Endothelial cell (in vitro differentiated cells): ENCODE results near the gene TADA3. TPM values are rescaled to one million over a fixed set of nuclear protein-coding genes. Genes with fewer than 3 reads are reported as not detected.

Experiments used
- DNase-seq: peaks from one replicate; pipeline ENCODE4 v3.0.0; 2021; ENCODE audit warnings: low spot score
- H3K27ac Mint-ChIP-seq: one replicate; pipeline ENCODE4 v1.8.0; 2021; ENCODE audit warnings: mixed read lengths, inconsistent platforms; ENCODE audit not compliant: unreplicated experiment
- H3K27me3 Mint-ChIP-seq: one replicate; pipeline ENCODE4 v1.8.0; 2021; ENCODE audit warnings: mild to moderate bottlenecking, moderate library complexity, mixed read lengths, inconsistent platforms; ENCODE audit not compliant: unreplicated experiment
- H3K36me3 Mint-ChIP-seq: one replicate; pipeline ENCODE4 v1.8.0; 2021; ENCODE audit warnings: mild to moderate bottlenecking, low read depth, mixed read lengths, inconsistent platforms; ENCODE audit not compliant: unreplicated experiment
- H3K4me1 Mint-ChIP-seq: one replicate; pipeline ENCODE4 v1.8.0; 2021; ENCODE audit warnings: mild to moderate bottlenecking, mixed read lengths, inconsistent platforms; ENCODE audit not compliant: unreplicated experiment
- H3K4me3 Mint-ChIP-seq: one replicate; pipeline ENCODE4 v1.8.0; 2021; ENCODE audit warnings: mild to moderate bottlenecking, mixed read lengths, inconsistent platforms; ENCODE audit not compliant: unreplicated experiment
- H3K9me3 Mint-ChIP-seq: one replicate; pipeline ENCODE4 v1.8.0; 2021; ENCODE audit warnings: mixed read lengths, inconsistent platforms; ENCODE audit not compliant: unreplicated experiment
- total RNA-seq: library from RNA; stranded (reverse); fragmentation: NEBNext Ultra II Directional; extraction: Animal tissue kit (Norgen Biotek cat#: 25700); gene quantifications from one replicate; pipeline ENCODE4 v1.2.1, GENCODE V29; 2021; ENCODE audit not compliant: unreplicated experiment
- TF ChIP-seq, protein P1 (sequence below): fragments of 200-600 bp; sonication (generic); IDR thresholded peaks from one replicate; pipeline ENCODE4 v1.5.0; 2021; ENCODE audit warnings: antibody characterized with exemption; ENCODE audit not compliant: unreplicated experiment

Gene TADA3
- total RNA-seq, 1 donor from 2014 or later, result 35.4 TPM

DNA sequence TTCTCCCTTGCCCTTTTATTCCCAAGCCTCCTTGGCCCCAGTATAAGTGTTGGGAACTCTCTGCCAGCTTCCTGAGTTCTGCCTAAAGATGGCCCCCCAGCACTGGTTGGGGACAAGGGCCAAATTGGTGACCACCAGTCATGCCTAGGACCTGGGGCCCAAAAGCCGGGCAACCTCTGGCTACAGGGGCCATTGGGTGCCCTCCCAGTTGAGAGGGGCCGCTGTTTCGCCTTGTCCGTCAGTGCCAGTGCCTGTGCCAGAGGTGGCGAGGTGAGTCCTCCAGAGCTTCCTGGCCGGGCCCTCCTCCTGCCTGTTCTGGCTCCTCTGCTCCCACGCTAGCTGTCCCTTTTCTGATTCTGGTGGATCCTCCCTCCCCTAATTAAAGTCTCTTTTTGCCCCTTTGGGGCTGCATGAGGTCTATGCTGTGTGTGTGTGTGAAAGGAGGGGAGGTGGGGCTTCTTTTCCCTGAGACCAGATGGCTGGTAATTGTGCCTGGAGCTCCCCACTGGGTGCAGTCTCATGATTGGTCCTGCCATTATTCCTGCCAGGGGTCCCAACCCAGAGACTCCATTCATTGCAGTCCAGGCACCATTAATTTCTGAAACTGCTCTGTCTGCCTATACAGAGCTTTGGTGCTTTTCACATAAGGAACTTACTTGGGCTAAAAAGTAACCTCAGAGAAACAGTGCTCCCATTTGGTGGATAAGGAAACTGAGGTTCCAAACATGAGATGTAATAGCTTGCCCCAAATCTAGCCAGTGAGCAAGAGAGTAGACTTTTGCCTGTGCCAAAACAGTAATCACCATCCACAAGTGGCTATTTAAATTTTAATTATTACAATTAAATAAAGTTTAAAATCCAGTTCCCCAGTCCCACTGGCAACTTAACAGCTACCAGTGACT is 14.7 kb upstream of the TADA3 start:
- no peak for DNase-seq
- TF ChIP-seq, protein P1, sequence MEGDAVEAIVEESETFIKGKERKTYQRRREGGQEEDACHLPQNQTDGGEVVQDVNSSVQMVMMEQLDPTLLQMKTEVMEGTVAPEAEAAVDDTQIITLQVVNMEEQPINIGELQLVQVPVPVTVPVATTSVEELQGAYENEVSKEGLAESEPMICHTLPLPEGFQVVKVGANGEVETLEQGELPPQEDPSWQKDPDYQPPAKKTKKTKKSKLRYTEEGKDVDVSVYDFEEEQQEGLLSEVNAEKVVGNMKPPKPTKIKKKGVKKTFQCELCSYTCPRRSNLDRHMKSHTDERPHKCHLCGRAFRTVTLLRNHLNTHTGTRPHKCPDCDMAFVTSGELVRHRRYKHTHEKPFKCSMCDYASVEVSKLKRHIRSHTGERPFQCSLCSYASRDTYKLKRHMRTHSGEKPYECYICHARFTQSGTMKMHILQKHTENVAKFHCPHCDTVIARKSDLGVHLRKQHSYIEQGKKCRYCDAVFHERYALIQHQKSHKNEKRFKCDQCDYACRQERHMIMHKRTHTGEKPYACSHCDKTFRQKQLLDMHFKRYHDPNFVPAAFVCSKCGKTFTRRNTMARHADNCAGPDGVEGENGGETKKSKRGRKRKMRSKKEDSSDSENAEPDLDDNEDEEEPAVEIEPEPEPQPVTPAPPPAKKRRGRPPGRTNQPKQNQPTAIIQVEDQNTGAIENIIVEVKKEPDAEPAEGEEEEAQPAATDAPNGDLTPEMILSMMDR, result no peak
- Mint-ChIP-seq H3K4me3 (no peak overlapping the region), H3K36me3 (peaks cover 47% of the 10 kb centered on the region), H3K9me3 (no peaks in the 10 kb centered on the region), H3K27me3 (peaks cover 13% of the 10 kb centered on the region), H3K4me1 (peaks cover 21% of the 10 kb centered on the region), H3K27ac (no peak overlapping the region)

DNA sequence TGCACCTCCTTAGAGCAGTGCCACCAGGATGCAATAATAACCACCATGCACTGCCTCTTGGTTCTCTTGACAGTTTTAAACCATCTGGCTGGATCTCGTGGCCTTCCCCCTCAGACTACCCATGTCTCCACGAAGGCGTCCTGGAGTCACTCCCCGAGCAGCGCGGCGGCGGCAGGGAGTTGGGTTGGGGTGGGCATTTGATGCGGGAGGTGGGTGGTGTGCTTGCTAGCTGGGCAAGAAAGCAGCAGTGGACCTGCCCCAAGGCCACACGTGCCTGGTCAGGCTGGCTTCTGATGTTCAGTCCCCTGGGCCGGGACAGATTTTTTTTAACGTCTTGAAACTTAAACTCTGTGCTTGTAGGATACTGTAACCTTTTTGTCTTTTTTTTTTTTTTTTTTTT is 13.9 kb upstream of the TADA3 start:
- TF ChIP-seq, protein P1, result no peak
- no peak overlapping the region for H3K27ac Mint-ChIP-seq
- no peak overlapping the region for H3K4me3 Mint-ChIP-seq
- H3K9me3 Mint-ChIP-seq, result no peaks in the 10 kb centered on the region
- H3K27me3 Mint-ChIP-seq, result peaks cover 7% of the 10 kb centered on the region
- no peak for DNase-seq
- H3K36me3 Mint-ChIP-seq, result peaks cover 40% of the 10 kb centered on the region
- H3K4me1 Mint-ChIP-seq, result peaks cover 15% of the 10 kb centered on the region

DNA sequence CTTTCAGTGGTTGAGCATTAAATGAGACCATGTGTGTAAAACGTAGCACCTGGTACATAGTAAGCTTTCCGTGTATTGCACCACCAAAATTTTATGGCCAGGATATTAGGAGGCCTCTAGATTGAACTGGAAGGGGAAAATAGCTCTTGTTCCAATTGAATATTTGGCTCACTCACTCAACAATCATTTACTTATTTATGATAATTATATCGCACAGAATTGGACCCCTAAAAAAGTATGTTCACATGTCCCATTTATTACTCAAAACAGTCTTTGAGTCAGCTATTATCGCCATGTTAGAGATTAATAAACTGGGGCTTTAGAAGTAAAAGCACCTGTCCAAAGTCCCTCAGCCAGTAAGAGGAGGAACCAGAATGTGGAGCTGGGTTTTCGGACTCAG is 12.7 kb upstream of the TADA3 start:
- no peaks in the 10 kb centered on the region for H3K9me3 Mint-ChIP-seq
- H3K4me1 Mint-ChIP-seq, result peaks cover 7% of the 10 kb centered on the region
- H3K36me3 Mint-ChIP-seq, result peaks cover 40% of the 10 kb centered on the region
- no peak overlapping the region for H3K4me3 Mint-ChIP-seq
- TF ChIP-seq, protein P1, result no peak
- H3K27me3 Mint-ChIP-seq, result peaks cover 4% of the 10 kb centered on the region
- H3K27ac Mint-ChIP-seq, result peak overlapping the region; percentile 30
- DNase-seq, result no peak

GRCh38 chr3:9803494-9803893 is 11.2 kb upstream of the TADA3 start:
- no peak overlapping the region for H3K27ac Mint-ChIP-seq
- no peaks in the 10 kb centered on the region for H3K4me1 Mint-ChIP-seq
- TF ChIP-seq, protein P1, result no peak
- no peak for DNase-seq
- H3K4me3 Mint-ChIP-seq, result peak overlapping the region; percentile 48
- H3K27me3 Mint-ChIP-seq, result peaks cover 2% of the 10 kb centered on the region
- no peaks in the 10 kb centered on the region for H3K9me3 Mint-ChIP-seq
- H3K36me3 Mint-ChIP-seq, result peaks cover 42% of the 10 kb centered on the region

GRCh38 chr3:9800529-9800928 is 8.3 kb upstream of the TADA3 start:
- no peaks in the 10 kb centered on the region for H3K27me3 Mint-ChIP-seq
- DNase-seq, result no peak
- no peaks in the 10 kb centered on the region for H3K9me3 Mint-ChIP-seq
- no peak overlapping the region for H3K27ac Mint-ChIP-seq
- no peak overlapping the region for H3K4me3 Mint-ChIP-seq
- H3K36me3 Mint-ChIP-seq, result peaks cover 45% of the 10 kb centered on the region
- H3K4me1 Mint-ChIP-seq, result peaks cover 2% of the 10 kb centered on the region
- TF ChIP-seq, protein P1, result no peak
